PC-9 (cell line): ENCODE data around the gene SALL4. TPM values are rescaled to one million over a fixed set of nuclear protein-coding genes. Genes with fewer than 3 reads are reported as not detected.
A peak's percentile ranks its signal among the peaks of the same experiment; 100 is the strongest.
"Not testable (repeated sequence)": the region's sequence is repeated elsewhere in the genome, so short reads cannot be mapped to it uniquely, and the experiment has no call there.

Experiments
- BruUV-seq: library from RNA; stranded (reverse); fragments of 400-500 nt; replicated peaks from 2 replicates; lab custom pipeline; 2021; lab: Mats Ljungman, UMichigan
- CTCF ChIA-PET: fragments of 300-600 bp; sonication (Branson Sonifier 250); formaldehyde crosslinking; loops from one replicate; lab custom pipeline; 2022; ENCODE audit warnings: antibody characterized with exemption; lab: Charles Lee
- POLR2A ChIA-PET: fragments of 300-600 bp; sonication (Branson Sonifier 250); formaldehyde crosslinking; loops from one replicate; lab custom pipeline; 2022; ENCODE audit warnings: antibody characterized with exemption; ENCODE audit not compliant: unreplicated experiment; lab: Charles Lee
- DNase-seq, 2 experiments: peaks; one replicate each; pipeline versions ENCODE4 v3.0.0 to v3.0.0-alpha.2; 2015 to 2022; ENCODE audit warnings: mixed read lengths in 1 of 2
- H2AFZ ChIP-seq: fragments of 200-600 bp; sonication (generic); 2 replicates; pipeline ENCODE4 v1.8.1; 2017; ENCODE audit warnings: antibody characterized with exemption
- H3F3A ChIP-seq: fragments of 200-600 bp; sonication (generic); 2 replicates; pipeline ENCODE4 v1.8.1; 2017; ENCODE audit warnings: antibody characterized with exemption, mild to moderate bottlenecking, low read depth; ENCODE audit not compliant: insufficient read depth
- H3K27ac ChIP-seq: fragments of 200-600 bp; sonication (generic); 2 replicates; pipeline ENCODE4 v1.6.1; 2016; ENCODE audit warnings: mixed run types
- H3K27me3 ChIP-seq: fragments of 200-600 bp; sonication (generic); 2 replicates; pipeline ENCODE4 v1.6.1; 2016; ENCODE audit warnings: low read depth, mixed run types; ENCODE audit not compliant: insufficient read depth
- H3K36me3 ChIP-seq: fragments of 200-600 bp; sonication (generic); 2 replicates; pipeline ENCODE4 v1.6.1; 2016; ENCODE audit warnings: low read depth, mixed run types
- H3K4me1 ChIP-seq: fragments of 200-600 bp; sonication (generic); replicated peaks from 2 replicates; pipeline ENCODE4 v1.6.1; 2016; ENCODE audit warnings: mixed run types; ENCODE audit not compliant: insufficient read depth
- H3K4me2 ChIP-seq: fragments of 200-600 bp; sonication (generic); 2 replicates; pipeline ENCODE4 v1.6.1; 2017; ENCODE audit warnings: mixed run types
- H3K4me3 ChIP-seq: fragments of 200-600 bp; sonication (generic); 2 replicates; pipeline ENCODE4 v1.6.1; 2016; ENCODE audit warnings: mixed run types
- H3K79me2 ChIP-seq: fragments of 200-600 bp; sonication (generic); 2 replicates; pipeline ENCODE4 v1.6.1; 2017; ENCODE audit warnings: low read depth, mixed run types
- H3K9me2 ChIP-seq: fragments of 200-600 bp; sonication (generic); 2 replicates; pipeline ENCODE4 v1.8.1; 2017; ENCODE audit warnings: mild to moderate bottlenecking; ENCODE audit not compliant: insufficient read depth
- H3K9me3 ChIP-seq: fragments of 200-600 bp; sonication (generic); 2 replicates; pipeline ENCODE4 v1.8.1; 2016; ENCODE audit warnings: low read depth; ENCODE audit not compliant: insufficient read depth
- H4K20me1 ChIP-seq: fragments of 200-600 bp; sonication (generic); 2 replicates; pipeline ENCODE4 v1.8.1; 2017; ENCODE audit not compliant: insufficient read depth
- CTCF ChIP-seq: fragments of 200-600 bp; sonication (generic); conservative IDR thresholded peaks from 2 replicates; pipeline ENCODE4 v1.6.1; 2017; ENCODE audit warnings: mixed run types, antibody characterized with exemption, mild to moderate bottlenecking, moderate library complexity
- EZH2 ChIP-seq: fragments of 200-600 bp; sonication (generic); IDR thresholded peaks from 2 replicates; pipeline ENCODE4 v1.8.0; 2017; ENCODE audit warnings: antibody characterized with exemption, low read depth
- intact Hi-C: fragments of 100-400 bp; cut with micrococcal nuclease; formaldehyde crosslinking; loops from one replicate; pipeline ENCODE4 v1.10.0; 2022; ENCODE audit not compliant: unreplicated experiment
- total RNA-seq: library from RNA; stranded (reverse); gene quantifications from 2 replicates; pipeline ENCODE4 v1.2.3, GENCODE V29; 2021

The SALL4 gene
- total RNA-seq, 1 experiment from 2014 or later: 1.6 TPM

- Histone ChIP-seq H3K79me2 (peaks cover 21% of the 10 kb centered on the region), H3K27me3 (no peaks in the 10 kb centered on the region), H3K9me2 (no peaks in the 10 kb centered on the region), H3K27ac (peak overlapping the region; percentile 68), H3K36me3 (no peaks in the 10 kb centered on the region), H2AFZ (peak overlapping the region; percentile 98), H3K4me2 (peak overlapping the region; percentile 93), H3F3A (peaks cover 41% of the 10 kb centered on the region), H3K9me3 (no peaks in the 10 kb centered on the region), H4K20me1 (no peaks in the 10 kb centered on the region), H3K4me3 (peak overlapping the region; percentile 99), H3K4me1 (peaks cover 12% of the 10 kb centered on the region)
- ChIA-PET POLR2A (interaction anchor here (0.5 to 0.8 kb wide), 2 partner anchors 86 to 351 kb away, joined by 3 to 32 read pairs; no protein-coding TSS in a partner anchor), CTCF (interaction anchor here (0.6 to 1.5 kb wide), 2 partner anchors 18 to 59 kb away, joined by 4 to 7 read pairs; no protein-coding TSS in a partner anchor)
- DNase-seq: peak; percentile 78 to 94
- no peak for TF ChIP-seq EZH2
- peak; percentile 66; the same call in 1 of the 2 replicates for TF ChIP-seq CTCF
- intact Hi-C loops: loop anchor here (1.0 to 5.0 kb wide), 3 partner anchors 42 to 125 kb away; no protein-coding TSS in a partner anchor
- BruUV-seq: no TSS peak
Measured at GRCh38 chr20:51766994-51767866, 35.1 kb downstream of the SALL4 start.

GRCh38 chr20:51765381-51765780, 36.9 kb downstream of the SALL4 start:
- H3K9me3 ChIP-seq, BruUV-seq, H3K27me3 ChIP-seq, H2AFZ ChIP-seq, H3K4me3 ChIP-seq, H3K27ac ChIP-seq, H3K36me3 ChIP-seq, POLR2A ChIA-PET, H3K9me2 ChIP-seq, DNase-seq, H4K20me1 ChIP-seq, H3K4me2 ChIP-seq: not testable (repeated sequence)
- CTCF ChIA-PET: interaction anchor here (0.6 kb wide), 1 partner anchor 236 kb away, joined by 3 read pairs; no protein-coding TSS in a partner anchor
- peaks cover 21% of the 10 kb centered on the region for H3K4me1 ChIP-seq
- peaks cover 52% of the 10 kb centered on the region for H3F3A ChIP-seq
- intact Hi-C loops: loop anchor here (5.0 kb wide), 1 partner anchor 123 kb away; no protein-coding TSS in a partner anchor
- H3K79me2 ChIP-seq: peaks cover 22% of the 10 kb centered on the region

GRCh38 chr20:51763965-51764602, 38.2 kb downstream of the SALL4 start:
- no peak overlapping the region for H3K4me2 ChIP-seq
- intact Hi-C loops: no loop called here
- CTCF ChIA-PET: interaction anchor here (0.6 kb wide), 1 partner anchor 409 kb away, joined by 3 read pairs; no protein-coding TSS in a partner anchor

More at GRCh38 chr20:51763965-51764602, 38.2 kb downstream of the SALL4 start:
- H4K20me1 ChIP-seq: no peaks in the 10 kb centered on the region
- DNase-seq: no peak
- H3F3A ChIP-seq: peaks cover 40% of the 10 kb centered on the region
- no peak overlapping the region for H3K27ac ChIP-seq
- TF ChIP-seq EZH2 (no peak), CTCF (no peak)
- no peaks in the 10 kb centered on the region for H3K9me2 ChIP-seq
- H3K9me3 ChIP-seq: no peaks in the 10 kb centered on the region
- BruUV-seq: no TSS peak
- H3K4me3 ChIP-seq: no peak overlapping the region
- POLR2A ChIA-PET: interaction anchor here (0.6 to 0.7 kb wide), 2 partner anchors 32 to 258 kb away, joined by 4 to 5 read pairs; no protein-coding TSS in a partner anchor
- peaks cover 30% of the 10 kb centered on the region for H3K79me2 ChIP-seq
- H3K27me3 ChIP-seq: no peaks in the 10 kb centered on the region
- no peak overlapping the region for H2AFZ ChIP-seq
- peaks cover 21% of the 10 kb centered on the region for H3K4me1 ChIP-seq
- H3K36me3 ChIP-seq: no peaks in the 10 kb centered on the region
